GM10266 (cell line): ENCODE measurements around the gene NRIP3.

Experiments
- DNase-seq: peaks from one replicate; pipeline ENCODE4 v3.0.0; 2012; ENCODE audit errors: extremely low spot score
- TF ChIP-seq, protein P1 (sequence below): IDR thresholded peaks from 2 replicates; pipeline ENCODE4 v1.5.1; 2012; ENCODE audit warnings: mild to moderate bottlenecking, low read depth; ENCODE audit not compliant: control insufficient read depth, insufficient read depth; ENCODE audit errors: missing control alignments

NRIP3 gene

GRCh38 chr11:8961401-8961800 lies 42.4 kb downstream of the NRIP3 start:
- TF ChIP-seq, protein P1, sequence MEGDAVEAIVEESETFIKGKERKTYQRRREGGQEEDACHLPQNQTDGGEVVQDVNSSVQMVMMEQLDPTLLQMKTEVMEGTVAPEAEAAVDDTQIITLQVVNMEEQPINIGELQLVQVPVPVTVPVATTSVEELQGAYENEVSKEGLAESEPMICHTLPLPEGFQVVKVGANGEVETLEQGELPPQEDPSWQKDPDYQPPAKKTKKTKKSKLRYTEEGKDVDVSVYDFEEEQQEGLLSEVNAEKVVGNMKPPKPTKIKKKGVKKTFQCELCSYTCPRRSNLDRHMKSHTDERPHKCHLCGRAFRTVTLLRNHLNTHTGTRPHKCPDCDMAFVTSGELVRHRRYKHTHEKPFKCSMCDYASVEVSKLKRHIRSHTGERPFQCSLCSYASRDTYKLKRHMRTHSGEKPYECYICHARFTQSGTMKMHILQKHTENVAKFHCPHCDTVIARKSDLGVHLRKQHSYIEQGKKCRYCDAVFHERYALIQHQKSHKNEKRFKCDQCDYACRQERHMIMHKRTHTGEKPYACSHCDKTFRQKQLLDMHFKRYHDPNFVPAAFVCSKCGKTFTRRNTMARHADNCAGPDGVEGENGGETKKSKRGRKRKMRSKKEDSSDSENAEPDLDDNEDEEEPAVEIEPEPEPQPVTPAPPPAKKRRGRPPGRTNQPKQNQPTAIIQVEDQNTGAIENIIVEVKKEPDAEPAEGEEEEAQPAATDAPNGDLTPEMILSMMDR: no peak
- no peak for DNase-seq

DNA sequence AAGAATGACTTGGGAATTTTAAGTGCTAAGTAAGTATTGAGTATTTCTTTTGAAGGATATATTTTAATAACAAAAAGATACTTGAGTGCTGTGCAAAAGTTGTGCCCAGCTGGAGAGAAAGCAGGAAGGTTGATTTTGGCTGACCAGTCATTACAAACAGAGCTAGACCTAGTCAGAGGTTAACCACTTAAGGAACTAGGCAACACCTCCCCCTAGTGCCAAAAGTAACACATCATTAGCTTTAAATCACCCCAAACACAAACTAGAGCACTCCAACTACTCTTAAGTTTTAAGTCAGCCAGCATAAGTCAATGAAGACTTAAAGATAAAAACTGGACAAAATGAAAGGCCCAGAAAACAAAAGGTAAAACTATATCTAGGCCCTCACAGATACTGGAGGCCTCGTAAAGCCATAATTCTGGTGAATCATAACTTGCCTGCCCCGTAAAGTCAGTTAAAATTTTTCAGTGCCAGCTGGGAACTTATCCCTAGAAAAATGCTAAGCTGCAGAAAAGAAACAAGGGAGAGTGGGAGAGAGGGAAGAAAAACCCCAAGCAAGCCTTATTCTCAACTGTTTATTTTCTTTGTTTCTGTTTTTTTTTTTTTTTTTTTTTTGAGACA lies 44.1 kb downstream of the NRIP3 start:
- TF ChIP-seq, protein P1: peak; percentile 61
- DNase-seq: peak; percentile 83

GRCh38 chr11:8956860-8957259 lies 46.9 kb downstream of the NRIP3 start:
- TF ChIP-seq, protein P1: no peak

GRCh38 chr11:8948886-8949285 lies 54.9 kb downstream of the NRIP3 start:
- no peak for DNase-seq
- TF ChIP-seq, protein P1: no peak

More at GRCh38 chr11:8956860-8957259, 46.9 kb downstream of the NRIP3 start:
- DNase-seq: no peak

- no peak for DNase-seq
- TF ChIP-seq, protein P1: no peak
These were observed 56.4 kb downstream of the NRIP3 start for GRCh38 chr11:8947230-8947943.

DNA sequence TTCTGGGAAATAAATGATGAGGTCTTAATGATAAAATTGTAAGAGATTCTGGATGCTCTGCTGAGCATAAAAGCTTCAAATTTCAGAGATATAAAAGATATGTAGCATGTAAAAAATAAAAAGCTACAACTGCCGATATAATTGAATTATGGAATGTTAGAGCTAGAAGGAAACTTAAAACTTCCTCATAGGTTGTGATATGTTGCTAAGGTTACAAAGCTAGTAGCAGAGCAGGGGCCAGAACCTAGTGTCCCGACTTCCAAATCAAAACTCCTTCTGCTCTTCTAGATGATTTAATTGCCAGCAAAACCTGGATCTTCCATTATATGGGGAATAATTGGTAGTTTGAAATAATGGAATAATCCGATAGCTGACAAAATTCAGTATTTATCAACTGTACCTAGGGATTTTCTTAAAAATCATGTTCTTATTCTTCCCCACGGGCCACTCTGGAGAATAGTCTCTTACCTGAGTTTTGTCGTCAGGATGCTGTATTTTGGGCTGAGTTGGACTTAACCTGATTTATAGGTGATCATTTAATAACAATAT lies 61.2 kb downstream of the NRIP3 start, which contains the start of gene ASCL3:
TSS of gene ASCL3 (minus strand) at position 499 of the 549 bp plus-strand sequence. CDS start 4,855 bp downstream, outside the sequence.
- no peak for DNase-seq
- TF ChIP-seq, protein P1: no peak
